Measurements from ENCODE around the gene SLC24A4.

GRCh38 chr14:92470215-92470614, 147.2 kb downstream of the SLC24A4 start:
- TF ChIP-seq CTCF (IDR thresholded peaks at IDR 0.05 in 8 of 11, conservative IDR thresholded peaks at IDR 0.05 in 3 of 11) (no peak), POLR2AphosphoS5 (IDR thresholded peaks at IDR 0.05) (no peak)

Measured in spleen (tissue), 7 donors.